GM10266 (cell line): ENCODE results near the gene PRDM16.

ENCODE experiments used
- DNase-seq: peaks from one replicate; pipeline ENCODE4 v3.0.0; 2012; ENCODE audit errors: extremely low spot score
- TF ChIP-seq, protein P1 (sequence below): IDR thresholded peaks from 2 replicates; pipeline ENCODE4 v1.5.1; 2012; ENCODE audit warnings: mild to moderate bottlenecking, low read depth; ENCODE audit not compliant: control insufficient read depth, insufficient read depth; ENCODE audit errors: missing control alignments

The PRDM16 gene

GRCh38 chr1:3378411-3379208 is 309.6 kb downstream of the PRDM16 start:
- no peak for DNase-seq
- TF ChIP-seq, protein P1, sequence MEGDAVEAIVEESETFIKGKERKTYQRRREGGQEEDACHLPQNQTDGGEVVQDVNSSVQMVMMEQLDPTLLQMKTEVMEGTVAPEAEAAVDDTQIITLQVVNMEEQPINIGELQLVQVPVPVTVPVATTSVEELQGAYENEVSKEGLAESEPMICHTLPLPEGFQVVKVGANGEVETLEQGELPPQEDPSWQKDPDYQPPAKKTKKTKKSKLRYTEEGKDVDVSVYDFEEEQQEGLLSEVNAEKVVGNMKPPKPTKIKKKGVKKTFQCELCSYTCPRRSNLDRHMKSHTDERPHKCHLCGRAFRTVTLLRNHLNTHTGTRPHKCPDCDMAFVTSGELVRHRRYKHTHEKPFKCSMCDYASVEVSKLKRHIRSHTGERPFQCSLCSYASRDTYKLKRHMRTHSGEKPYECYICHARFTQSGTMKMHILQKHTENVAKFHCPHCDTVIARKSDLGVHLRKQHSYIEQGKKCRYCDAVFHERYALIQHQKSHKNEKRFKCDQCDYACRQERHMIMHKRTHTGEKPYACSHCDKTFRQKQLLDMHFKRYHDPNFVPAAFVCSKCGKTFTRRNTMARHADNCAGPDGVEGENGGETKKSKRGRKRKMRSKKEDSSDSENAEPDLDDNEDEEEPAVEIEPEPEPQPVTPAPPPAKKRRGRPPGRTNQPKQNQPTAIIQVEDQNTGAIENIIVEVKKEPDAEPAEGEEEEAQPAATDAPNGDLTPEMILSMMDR = no peak

GRCh38 chr1:3379934-3380333 is 310.9 kb downstream of the PRDM16 start:
- TF ChIP-seq, protein P1 = no peak
- no peak for DNase-seq

- DNase-seq = no peak
- TF ChIP-seq, protein P1 = no peak
Observed at GRCh38 chr1:3380469-3380868, 311.5 kb downstream of the PRDM16 start.

GRCh38 chr1:3381901-3382300 is 312.9 kb downstream of the PRDM16 start:
- TF ChIP-seq, protein P1 = no peak
- DNase-seq = no peak

DNA sequence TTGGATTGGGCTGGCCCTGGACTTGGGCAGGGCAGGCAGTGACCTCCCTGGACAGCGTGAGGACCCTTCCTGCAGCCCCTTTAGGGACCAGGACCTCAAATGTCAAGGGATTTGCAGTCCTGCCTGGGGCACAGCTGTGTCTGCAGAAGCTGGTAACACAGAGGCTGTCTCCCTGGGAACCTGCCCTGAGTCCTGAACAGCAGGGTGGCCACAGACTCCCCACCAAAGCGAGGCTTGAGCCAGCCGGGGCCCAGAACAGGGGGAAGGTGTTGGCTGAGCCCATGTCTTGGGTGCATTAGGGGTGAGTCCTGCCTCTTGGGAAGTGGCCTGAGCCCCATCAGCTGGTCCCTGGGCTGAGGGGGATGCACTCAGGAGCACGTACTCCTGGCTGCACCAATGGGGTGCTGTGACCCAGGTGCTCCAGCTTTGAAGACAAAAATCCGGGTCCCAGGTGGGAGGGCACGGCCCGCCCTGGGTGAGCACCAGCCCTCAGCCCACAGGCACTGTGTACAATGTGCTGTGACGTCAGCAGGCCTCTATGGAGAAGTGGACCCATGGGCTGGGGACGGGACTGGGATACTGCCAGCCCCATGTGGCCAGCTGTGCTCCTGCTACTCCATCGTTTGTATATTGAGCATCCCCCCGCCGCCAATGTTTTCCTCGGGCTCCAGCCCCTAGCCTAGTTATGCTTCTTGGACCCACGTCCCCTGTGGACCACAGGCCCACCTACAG is 313.5 kb downstream of the PRDM16 start:
- DNase-seq = no peak
- TF ChIP-seq, protein P1 = no peak

- DNase-seq = no peak
- TF ChIP-seq, protein P1 = no peak
Observed at GRCh38 chr1:3383679-3384078, 314.7 kb downstream of the PRDM16 start.

DNA sequence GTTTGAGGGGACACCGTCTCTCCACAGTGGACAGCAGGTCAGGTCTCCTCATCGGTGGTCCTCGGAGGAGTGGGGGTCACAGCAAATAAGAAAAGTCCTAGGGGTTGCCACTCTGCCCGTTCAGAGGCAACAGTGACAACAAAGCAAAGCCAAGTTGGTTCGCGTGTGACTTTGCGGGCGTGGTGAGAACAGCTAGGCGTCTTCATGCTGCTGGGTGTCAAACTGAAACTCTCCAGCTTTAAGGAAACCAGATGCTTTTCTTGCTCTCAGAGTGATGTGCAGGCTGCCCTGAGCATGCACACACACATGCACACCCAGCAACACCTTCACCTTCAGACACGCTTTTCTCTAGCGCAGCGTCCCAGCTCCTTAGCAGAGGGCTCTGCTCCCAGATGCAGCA is 315.4 kb downstream of the PRDM16 start:
- TF ChIP-seq, protein P1 = no peak
- no peak for DNase-seq
